ENCODE data around the gene ARHGEF10L.

DNA sequence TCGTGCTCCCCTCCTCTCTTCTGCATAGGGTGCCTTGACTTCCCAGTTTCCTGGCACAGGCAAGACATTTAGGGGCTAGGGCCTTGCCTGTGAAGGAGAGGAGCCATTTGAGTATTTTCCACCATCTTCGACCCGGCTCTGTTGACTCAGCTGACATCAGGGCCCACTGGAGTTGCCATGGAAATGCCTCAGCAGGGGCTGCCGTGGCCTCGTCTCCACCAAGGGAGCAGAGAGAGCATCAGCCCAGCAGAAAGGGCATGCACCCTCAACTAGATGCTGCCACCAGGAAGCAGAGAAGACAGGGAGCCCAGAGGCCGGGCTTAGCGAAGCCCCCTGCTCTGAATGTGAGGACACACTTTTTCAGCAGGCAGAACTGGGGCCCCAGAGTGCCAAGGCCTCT is 113.8 kb downstream of the ARHGEF10L start:
- TF ChIP-seq, protein P1, sequence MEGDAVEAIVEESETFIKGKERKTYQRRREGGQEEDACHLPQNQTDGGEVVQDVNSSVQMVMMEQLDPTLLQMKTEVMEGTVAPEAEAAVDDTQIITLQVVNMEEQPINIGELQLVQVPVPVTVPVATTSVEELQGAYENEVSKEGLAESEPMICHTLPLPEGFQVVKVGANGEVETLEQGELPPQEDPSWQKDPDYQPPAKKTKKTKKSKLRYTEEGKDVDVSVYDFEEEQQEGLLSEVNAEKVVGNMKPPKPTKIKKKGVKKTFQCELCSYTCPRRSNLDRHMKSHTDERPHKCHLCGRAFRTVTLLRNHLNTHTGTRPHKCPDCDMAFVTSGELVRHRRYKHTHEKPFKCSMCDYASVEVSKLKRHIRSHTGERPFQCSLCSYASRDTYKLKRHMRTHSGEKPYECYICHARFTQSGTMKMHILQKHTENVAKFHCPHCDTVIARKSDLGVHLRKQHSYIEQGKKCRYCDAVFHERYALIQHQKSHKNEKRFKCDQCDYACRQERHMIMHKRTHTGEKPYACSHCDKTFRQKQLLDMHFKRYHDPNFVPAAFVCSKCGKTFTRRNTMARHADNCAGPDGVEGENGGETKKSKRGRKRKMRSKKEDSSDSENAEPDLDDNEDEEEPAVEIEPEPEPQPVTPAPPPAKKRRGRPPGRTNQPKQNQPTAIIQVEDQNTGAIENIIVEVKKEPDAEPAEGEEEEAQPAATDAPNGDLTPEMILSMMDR (IDR thresholded peaks at IDR 0.05): no peak
- TF ChIP-seq POLR2A (IDR thresholded peaks at IDR 0.05): no peak

Measured in Peyer's patch (tissue), 4 donors.